CD4-positive, alpha-beta T cell treated with Interferon gamma for 1 hour (primary cell): ENCODE measurements around the gene NISCH.

Source experiments
- DNase-seq: peaks from one replicate; pipeline ENCODE4 v3.0.0-alpha.2; 2020

The NISCH gene

DNA sequence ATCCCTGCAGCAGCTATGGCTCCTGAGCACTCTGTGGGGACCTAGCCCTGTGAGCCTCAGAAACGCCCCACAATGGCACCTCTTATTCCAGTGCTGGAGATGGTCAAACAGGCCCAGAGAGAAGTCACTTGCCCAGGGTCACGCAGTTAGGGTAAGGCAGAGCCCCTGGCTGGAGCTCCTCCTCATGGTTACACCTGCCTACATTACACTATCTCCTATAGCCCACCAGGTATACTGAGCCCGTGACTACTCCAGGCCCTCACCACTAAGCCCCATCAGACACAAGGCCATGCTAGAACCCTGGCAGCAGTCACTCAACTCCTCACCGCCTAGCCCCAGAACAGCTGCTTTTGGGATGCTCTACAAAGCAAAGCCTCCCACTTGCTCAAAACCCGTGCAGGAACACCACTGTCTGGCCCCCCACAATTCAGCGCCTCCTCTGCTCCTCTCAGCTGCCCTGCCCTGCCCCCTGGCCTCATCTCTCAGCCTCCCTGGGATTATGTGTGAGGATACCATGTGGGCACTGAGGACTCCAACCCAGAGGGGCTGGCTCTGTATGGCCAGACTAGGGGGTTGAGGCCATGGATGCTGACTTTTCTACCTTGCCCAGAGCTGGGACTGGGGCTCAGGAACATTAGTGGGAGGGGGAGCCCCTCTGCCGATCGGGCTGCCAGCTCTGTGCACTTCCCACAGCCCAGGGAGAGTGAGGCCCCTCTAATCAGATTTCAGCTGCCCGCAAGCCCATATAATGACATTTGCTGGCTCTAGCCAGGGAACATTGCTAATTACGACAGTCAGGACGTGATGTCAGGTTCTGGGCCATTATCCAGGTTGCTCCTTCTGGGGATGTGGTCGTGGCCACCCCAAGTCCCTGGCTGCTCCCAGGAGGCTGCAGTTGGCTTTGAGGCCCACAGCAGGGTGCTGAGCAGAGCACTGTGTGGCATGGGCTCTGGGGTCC lies 74.3 kb downstream of the NISCH start:
- DNase-seq: no peak

DNA sequence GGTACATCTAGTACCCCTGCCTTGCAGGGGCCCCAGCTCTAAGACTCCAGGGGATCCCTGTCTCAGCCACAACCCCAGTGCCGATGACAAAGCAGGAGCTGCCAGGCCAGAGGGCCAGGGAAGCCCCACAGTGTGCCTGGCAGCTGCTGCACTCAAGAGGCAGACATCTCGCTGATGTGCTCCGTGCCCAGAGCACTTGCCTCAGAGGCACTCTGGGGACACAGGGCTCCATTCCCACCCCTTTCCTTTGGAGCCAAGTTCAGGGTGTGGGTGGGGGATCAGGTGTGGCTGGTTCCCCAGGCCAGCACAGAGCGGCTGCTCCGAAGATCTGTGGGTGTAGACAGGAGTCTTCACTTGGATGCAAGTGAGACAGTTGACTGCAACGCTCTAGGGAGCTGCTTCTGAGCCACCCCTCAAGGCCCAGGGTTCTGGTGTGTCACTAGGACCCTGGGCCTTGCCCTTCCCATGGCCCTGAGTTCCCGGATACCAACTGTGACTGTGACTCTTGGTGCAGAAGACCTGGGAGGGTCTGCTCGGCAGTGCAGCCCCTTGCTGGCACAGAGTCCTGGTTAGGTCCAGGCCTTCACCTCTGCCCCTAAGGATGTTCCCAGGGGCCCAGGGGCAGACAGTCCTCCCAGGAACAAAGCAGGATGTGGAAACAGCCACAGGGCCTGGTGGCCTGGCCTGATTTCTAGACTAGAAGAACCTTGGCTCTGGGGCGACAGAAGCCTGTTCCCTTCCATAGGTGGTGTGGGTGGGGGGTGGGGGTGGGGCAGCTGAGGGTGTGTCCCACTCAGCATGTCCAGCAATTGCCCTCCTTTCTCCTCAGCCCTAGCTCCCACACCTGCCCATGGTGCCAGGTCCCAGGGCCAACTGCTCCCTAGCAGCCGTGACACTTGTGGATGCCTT lies 75.8 kb downstream of the NISCH start:
- DNase-seq: no peak

DNA sequence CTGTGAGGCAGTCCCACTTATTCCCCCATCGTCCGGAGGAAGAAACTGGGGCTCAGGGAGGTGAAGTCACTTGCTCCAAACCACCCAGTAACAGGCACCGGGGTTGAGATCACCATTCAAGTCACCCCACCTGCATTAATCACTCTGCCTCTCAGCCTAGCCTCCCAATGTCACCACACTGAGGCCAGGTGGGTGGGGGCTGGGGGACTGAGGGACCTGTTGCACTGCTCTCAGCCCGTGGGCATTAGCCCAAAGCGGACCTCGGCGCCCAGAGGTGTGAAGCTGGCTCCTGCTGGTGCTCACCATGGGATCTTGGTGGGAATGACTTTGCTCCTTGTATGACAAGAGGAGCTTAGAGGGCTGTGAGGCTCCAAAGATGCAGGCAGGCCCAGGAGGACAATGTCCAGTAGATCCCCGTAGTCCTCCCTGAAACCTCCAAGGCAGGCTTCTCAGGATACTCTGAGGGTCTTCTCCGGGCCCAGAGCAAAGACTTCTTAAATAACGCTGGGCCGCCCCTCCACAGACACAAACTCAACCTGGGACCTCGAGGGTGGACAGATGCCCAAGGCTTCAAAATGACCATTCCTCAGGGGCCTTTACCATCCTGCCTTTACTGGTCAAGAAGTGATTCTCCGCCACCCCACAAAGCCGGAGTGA lies 76.6 kb downstream of the NISCH start:
- DNase-seq: no peak

DNA sequence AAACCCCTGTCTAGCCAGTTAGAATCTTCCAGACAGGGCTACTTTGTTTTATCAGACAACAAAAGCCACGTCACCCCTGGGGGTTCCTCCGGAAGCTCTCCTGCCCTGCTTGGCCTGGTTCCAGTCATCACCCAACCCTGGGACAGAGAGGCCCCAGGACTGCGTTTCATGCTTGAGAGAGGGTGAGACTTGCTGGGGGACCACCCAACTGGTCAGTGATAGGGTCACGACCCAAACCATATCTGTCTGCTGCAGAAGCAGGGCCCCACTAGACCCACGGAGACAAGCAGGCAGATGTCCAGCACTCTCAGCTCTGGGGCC lies 77.1 kb downstream of the NISCH start:
- peak; percentile 43 for DNase-seq

DNA sequence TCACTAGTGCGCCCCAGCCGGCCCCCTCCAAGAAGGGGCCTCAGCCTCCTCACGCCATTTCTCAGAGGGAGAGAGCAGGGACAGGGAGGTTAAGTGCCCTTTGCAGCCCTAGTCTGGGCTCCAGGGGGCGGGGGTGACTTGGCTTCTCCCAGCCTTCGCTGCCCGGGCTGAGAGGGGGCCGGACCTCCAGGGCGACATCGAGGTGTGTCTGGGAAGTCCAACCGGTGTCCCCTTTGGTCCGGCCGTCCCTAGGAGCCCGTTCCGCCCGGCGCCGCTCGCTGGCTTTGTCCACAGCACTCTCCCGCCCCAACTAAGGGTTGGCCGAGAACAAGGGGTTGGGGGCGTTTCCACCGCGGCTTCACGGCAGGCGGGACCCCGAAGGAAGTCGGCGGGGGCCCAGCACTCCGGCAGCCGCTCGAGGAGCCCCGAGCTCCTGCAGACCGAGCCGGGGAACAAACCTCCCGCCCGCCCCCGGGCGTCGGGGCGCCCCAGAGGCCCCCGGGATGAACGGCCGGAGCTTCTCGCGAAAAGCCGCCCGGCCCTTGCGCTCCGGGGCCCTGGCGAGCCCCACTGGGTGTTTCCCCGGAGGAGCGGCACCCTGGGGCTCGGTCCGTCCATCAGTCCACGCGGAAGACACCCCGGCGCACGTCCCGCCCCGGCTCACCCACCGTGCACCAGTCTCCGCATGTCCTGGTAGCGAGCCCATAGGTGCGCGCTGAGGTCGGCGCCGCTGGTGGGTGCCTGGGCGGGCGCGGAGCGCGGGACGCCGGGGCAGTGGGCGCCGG lies 77.6 kb downstream of the NISCH start:
- no peak for DNase-seq

DNA sequence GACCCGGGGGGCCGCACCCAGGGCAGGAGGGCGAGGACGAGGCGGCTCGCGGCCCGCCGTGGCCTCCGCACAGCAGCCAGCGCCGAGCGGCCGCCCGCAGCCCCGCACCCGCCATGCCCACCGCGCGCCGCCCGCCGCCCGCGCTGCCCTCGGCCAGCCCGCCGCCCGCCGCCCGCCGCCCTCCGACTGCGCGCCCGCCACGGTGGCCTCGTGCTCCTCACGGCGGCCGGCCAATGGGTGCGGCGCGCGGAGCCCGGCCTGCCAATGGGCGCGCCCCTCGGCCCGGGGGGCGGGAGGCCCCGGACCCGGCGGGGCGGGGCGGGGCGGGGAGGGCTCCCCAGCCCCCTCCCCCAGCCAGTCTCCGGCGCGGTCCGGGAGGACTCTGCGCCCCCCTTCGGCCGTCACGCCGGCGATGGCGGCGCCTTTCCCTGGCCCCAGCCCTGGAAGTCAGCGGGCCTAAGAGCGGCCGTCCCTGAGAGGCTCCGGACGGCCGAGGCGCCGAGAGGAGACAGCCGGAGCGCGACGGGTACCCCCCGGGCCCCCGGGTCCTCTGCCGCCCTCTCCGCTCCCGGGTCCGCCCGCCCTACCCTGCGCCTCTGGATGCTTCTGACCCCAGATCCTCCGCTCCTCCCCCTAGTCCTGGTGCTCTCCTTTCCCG lies 78.3 kb downstream of the NISCH start, which contains the start of gene NT5DC2:
Gene NT5DC2, minus strand, starts transcription at position 235 of the 658 bp plus-strand sequence. Its CDS starts 120 bp downstream, at position 115.
- peak; percentile 73 for DNase-seq

DNA sequence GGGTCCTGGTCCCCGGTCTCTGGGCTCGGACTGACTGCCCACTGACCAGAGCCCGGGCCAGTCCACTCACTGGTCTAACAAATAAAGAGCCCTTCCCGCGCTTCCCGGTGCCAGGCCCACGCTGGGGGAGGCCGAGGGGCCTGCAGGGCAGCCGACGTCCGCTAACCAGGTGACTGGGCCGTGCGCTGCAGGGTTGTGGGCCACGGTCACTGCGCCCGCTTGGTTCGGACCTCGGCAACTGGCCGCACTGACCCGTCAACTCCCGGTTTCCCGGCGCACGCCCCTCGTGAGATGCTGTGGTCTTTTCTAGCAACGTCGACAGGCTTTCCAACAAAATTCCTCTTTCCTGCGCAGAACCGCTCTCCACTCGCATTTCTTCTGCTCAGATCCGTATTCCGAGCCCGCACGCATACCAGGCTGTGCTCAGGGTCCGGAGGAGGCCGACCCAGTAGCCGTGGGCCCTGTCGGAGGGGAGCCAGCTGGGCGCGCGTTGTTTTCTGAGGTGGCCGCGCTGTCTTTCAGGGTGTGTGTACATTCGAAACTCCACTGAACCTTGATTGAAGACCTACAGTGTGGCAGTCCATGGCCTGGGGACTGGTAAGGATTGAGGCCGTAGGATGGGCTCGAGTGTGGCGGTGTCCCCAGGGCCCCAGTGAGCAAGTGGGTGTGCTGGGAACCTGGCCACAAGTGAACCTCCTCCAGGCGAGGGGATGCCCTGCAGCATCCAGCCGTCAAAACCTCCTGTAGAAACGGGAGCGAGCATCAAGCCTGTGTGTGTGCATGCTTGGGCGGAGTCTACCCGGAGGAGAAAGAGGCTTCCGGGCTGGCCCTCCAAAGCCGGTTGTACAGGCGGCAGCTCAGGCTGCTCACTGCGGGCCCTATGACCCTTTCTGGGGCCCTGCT lies 79.1 kb downstream of the NISCH start:
- no peak for DNase-seq

DNA sequence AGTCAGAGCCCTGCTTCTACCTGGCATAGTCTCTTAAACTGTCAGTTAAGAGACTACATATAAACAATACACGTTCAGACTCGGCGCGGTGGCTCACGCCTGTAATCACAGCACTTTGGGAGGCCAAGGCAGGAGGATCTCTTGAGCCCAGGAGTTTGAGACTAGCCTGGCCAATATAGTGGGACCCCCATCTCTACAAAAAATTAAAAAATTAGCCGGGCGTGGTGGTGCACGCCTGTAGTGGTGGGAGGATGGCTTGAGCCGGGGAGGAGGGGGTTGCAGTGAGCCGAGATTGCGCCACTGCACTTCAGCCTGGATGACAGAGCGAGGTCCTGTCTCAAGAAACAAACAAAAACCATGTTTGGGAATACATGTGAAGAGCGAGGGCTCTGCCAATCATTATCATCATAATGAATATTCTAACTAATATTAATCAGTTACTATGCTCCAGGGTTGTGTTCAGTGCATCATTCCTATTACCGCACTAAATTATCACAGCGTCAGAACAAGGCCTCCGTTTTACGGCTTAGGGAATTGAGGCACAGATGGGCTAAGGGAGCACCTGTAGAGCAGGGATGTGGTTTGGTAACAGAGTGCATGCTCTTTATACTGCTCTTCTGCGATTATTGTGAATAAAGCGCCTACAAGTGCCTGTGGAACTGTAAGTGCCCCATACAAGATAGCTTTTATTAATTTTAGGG lies 80.2 kb downstream of the NISCH start:
- DNase-seq: no peak

DNA sequence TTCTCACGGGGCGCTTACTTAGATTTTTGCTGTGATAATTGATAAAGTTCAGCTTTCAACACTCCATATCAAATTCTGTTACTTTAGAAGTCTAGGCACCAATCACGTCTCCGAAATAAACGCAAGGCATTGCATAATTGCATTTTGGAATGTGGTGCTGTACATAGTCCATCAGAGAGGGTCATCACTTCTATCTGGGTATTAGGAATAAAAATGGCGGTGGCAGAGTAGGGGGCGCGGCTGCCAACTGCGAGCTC lies 80.6 kb downstream of the NISCH start:
- no peak for DNase-seq

DNA sequence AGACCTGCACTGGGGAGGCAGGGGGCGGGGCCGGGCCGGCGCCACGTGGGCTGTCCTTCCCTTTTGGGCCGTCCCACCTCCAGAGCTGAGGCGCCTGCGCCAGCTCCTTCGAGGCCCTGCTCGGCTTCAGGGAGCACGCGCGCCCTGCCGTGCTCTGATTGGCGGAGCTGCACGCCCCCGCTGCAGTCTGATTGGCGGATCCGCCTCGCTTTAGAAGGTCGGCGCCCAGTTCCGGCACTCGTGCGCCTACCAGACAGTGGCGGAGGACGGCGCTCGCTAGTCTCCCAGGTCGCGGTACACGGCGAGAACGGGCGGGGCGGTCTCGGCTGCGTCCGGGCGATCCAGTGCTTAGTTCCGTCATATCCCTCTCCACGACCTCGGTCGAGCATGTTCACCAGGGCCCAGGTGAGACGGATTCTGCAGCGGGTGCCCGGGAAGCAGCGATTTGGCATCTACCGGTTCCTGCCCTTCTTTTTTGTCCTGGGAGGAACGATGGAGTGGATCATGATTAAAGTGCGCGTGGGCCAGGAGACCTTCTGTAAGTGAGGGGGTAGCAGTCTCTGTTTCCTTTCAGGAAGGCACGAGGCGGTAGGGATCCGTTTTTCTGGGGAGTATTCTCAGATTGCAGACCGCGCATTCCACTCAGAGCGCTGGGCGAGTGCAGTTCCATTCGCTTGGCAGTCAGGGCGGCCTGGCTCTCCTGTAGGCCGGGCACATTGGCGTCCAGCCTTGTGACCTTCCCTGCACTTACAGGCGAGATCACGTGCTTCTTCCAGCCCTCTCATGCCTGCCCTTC lies 81.2 kb downstream of the NISCH start, which contains the start of gene UQCC5:
Gene UQCC5, plus strand, starts transcription at position 237 of the 796 bp plus-strand sequence. Its CDS starts 151 bp downstream, at position 388.
- DNase-seq: peak; percentile 99

DNA sequence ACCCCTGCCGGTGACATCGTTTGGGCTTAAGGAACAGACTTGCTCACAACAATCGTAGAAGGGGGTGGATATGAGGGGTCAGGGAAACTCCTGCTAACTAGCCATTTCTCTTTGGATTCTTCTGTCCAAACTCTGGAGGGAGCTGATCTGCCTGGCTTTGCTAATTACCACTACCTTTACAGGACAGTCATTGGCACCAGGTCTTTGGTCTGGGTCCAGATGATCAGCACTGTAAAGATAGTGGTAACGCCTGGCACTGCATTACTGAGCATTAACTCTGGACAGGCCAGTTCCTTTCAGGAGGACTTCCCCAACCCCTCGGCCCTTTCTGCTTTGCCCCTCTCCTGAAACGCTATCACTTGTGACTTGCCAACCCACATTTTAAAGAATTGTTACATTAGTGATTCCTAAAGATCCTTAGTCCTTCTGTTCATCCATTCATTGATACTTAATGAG lies 81.8 kb downstream of the NISCH start:
- DNase-seq: no peak

DNA sequence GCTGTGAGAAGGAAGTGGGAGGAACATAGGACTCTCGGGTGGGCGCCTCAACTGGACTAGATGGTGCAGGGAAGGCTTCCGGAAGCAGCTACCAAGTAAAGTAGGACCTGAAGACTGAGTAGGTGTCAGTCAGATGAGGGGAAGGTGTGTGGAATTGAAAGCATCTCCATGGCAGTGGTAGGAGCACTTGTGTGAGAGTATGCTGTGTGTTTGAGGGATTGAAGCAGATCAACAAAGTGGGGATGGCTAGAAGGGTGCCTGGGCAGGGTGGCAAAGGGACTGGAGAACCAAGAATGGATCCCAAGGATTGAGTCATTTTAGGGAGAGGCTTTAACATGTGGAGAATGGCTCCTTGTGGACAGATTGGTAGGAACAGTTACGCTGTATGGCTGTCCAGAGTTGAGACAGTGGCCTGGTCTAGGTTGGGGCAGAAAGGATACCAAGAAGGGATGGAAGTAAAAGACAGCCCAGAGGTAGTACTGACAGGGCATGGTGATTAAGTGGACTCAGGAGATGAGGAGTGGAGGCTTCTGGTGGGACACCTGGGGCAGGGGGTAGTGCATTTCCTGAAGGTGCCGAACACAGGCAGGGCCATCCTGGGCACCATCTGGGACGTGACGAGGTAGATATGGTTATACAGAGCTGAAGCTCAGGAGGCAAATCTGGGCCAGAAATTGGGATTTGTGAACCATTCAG lies 82.5 kb downstream of the NISCH start:
- DNase-seq: no peak

DNA sequence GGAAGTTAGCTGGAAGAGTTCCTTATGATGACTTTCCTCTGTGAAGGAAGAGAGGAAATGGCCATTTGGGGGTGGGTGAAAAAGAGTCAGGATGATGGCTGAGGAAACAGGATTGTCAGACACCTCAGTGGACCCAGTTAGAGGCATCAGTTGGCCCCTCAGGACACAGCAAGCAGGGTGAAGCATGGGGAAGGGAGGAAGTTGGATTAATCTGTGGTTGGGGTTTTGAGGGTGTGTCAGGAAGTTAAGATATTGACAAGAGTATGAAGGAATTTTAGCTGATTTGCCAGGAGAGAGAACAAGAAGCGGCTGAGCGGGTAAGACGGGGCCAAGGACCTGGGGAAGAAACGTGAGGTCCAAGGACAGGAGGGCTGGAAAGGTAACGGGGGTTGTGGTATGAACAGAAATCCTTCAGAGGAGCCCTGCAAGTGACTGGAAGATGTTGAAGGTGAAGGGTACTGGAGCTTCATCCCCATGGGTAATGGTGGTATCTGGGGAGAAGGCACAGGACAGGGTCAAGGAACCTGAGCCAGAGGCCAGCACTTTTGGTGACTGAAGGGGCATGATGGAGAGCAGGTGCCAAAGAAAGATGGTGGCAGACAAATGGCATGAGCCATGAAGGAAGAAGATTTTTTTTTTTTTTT lies 83.7 kb downstream of the NISCH start:
- DNase-seq: no peak

DNA sequence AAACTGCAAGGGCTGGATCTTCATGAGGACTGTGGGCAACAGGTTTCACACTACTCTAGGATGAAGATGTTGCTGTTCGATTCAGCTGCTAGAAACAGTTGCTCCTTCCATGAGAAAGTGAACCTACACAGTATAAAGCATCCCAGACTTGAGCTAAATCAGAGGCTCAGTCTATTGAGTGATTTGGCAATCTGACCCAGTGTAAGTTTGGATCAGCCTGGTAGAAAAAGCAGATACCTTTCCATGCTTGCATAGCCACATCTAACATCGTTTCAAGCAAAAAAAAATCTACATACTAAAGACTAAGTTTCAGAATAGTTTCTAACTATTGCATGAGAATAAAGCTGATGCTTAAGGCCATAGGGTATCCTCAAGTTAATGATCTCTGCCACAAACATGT lies 85.6 kb downstream of the NISCH start:
- DNase-seq: no peak
